Measurements from ENCODE around the gene NCOA7.
"Not testable (repeated sequence)": the region's sequence is repeated elsewhere in the genome, so short reads cannot be mapped to it uniquely, and the experiment has no call there.

Gene NCOA7

GRCh38 chr6:125804264-125804663 is 13.5 kb downstream of the NCOA7 start:
- H3K27ac ChIP-seq (ENCODE audit: low read length): no peak overlapping the region
- no peaks in the 10 kb centered on the region for H3K9me3 ChIP-seq (replicated peaks; ENCODE audit: insufficient read depth, low read length)
- H2AFZ ChIP-seq (ENCODE audit: low read length): no peak overlapping the region
- no peak overlapping the region for H3K9ac ChIP-seq (ENCODE audit: low read length)
- H3K9me2 ChIP-seq (replicated peaks; ENCODE audit: insufficient read depth, low read length): no peaks in the 10 kb centered on the region
- no peaks in the 10 kb centered on the region for H3K79me2 ChIP-seq (ENCODE audit: low read length)
- H3K36me3 ChIP-seq (replicated peaks; ENCODE audit: insufficient read depth, low read length): no peaks in the 10 kb centered on the region
- no peaks in the 10 kb centered on the region for H4K20me1 ChIP-seq (ENCODE audit: insufficient read depth, low read length)
- no peak overlapping the region for H3K4me3 ChIP-seq (ENCODE audit: low read length)
- TF ChIP-seq EZH2 (optimal IDR thresholded peaks at IDR 0.05; ENCODE audit: low read depth, low read length) (no peak), EZH2phosphoT487 (IDR thresholded peaks at IDR 0.05; ENCODE audit: low read length) (no peak), CTCF (IDR thresholded peaks at IDR 0.05; ENCODE audit: low read length) (no peak)
- no peak overlapping the region for H3K4me2 ChIP-seq (ENCODE audit: low read depth, low read length)
- DNase-seq: no peak
- H3K27me3 ChIP-seq (replicated peaks; ENCODE audit: insufficient read depth, low read length): no peaks in the 10 kb centered on the region
- H3F3A ChIP-seq (ENCODE audit: insufficient read depth, low read length): no peaks in the 10 kb centered on the region
- peaks cover 8% of the 10 kb centered on the region for H3K4me1 ChIP-seq (ENCODE audit: low read length)

GRCh38 chr6:125804866-125805425 is 14.2 kb downstream of the NCOA7 start:
- not testable (repeated sequence) for H3K4me1 ChIP-seq (ENCODE audit: low read length); H3K9me2 ChIP-seq (replicated peaks; ENCODE audit: insufficient read depth, low read length); H2AFZ ChIP-seq (ENCODE audit: low read length); H3K36me3 ChIP-seq (replicated peaks; ENCODE audit: insufficient read depth, low read length); H3K79me2 ChIP-seq (ENCODE audit: low read length); H3K4me3 ChIP-seq (ENCODE audit: low read length); H3F3A ChIP-seq (ENCODE audit: insufficient read depth, low read length); H3K4me2 ChIP-seq (ENCODE audit: low read depth, low read length); H3K27me3 ChIP-seq (replicated peaks; ENCODE audit: insufficient read depth, low read length); H4K20me1 ChIP-seq (ENCODE audit: insufficient read depth, low read length); DNase-seq; H3K27ac ChIP-seq (ENCODE audit: low read length); H3K9ac ChIP-seq (ENCODE audit: low read length); H3K9me3 ChIP-seq (replicated peaks; ENCODE audit: insufficient read depth, low read length)

GRCh38 chr6:125806813-125807212 is 16.1 kb downstream of the NCOA7 start:
- no peak overlapping the region for H2AFZ ChIP-seq (ENCODE audit: low read length)
- no peak overlapping the region for H3K4me2 ChIP-seq (ENCODE audit: low read depth, low read length)
- no peaks in the 10 kb centered on the region for H3K9me3 ChIP-seq (replicated peaks; ENCODE audit: insufficient read depth, low read length)
- TF ChIP-seq CTCF (IDR thresholded peaks at IDR 0.05; ENCODE audit: low read length) (no peak), EZH2 (optimal IDR thresholded peaks at IDR 0.05; ENCODE audit: low read depth, low read length) (no peak), EZH2phosphoT487 (IDR thresholded peaks at IDR 0.05; ENCODE audit: low read length) (no peak)
- H4K20me1 ChIP-seq (ENCODE audit: insufficient read depth, low read length): no peaks in the 10 kb centered on the region
- no peaks in the 10 kb centered on the region for H3K27me3 ChIP-seq (replicated peaks; ENCODE audit: insufficient read depth, low read length)
- DNase-seq: no peak
- H3K27ac ChIP-seq (ENCODE audit: low read length): no peak overlapping the region
- H3K4me3 ChIP-seq (ENCODE audit: low read length): no peak overlapping the region
- H3K36me3 ChIP-seq (replicated peaks; ENCODE audit: insufficient read depth, low read length): no peaks in the 10 kb centered on the region
- no peaks in the 10 kb centered on the region for H3K9me2 ChIP-seq (replicated peaks; ENCODE audit: insufficient read depth, low read length)
- H3K9ac ChIP-seq (ENCODE audit: low read length): no peak overlapping the region
- H3F3A ChIP-seq (ENCODE audit: insufficient read depth, low read length): no peaks in the 10 kb centered on the region
- H3K4me1 ChIP-seq (ENCODE audit: low read length): peaks cover 7% of the 10 kb centered on the region
- H3K79me2 ChIP-seq (ENCODE audit: low read length): no peaks in the 10 kb centered on the region

- DNase-seq: no peak
- Histone ChIP-seq H3K4me2 (ENCODE audit: low read depth, low read length) (no peak overlapping the region), H3K9ac (ENCODE audit: low read length) (no peak overlapping the region), H3K27ac (ENCODE audit: low read length) (no peak overlapping the region), H3K36me3 (replicated peaks; ENCODE audit: insufficient read depth, low read length) (no peaks in the 10 kb centered on the region), H3K27me3 (replicated peaks; ENCODE audit: insufficient read depth, low read length) (no peaks in the 10 kb centered on the region), H3K4me3 (ENCODE audit: low read length) (no peak overlapping the region), H3K79me2 (ENCODE audit: low read length) (no peaks in the 10 kb centered on the region), H4K20me1 (ENCODE audit: insufficient read depth, low read length) (no peaks in the 10 kb centered on the region), H3K9me3 (replicated peaks; ENCODE audit: insufficient read depth, low read length) (no peaks in the 10 kb centered on the region), H3K4me1 (ENCODE audit: low read length) (peaks cover 7% of the 10 kb centered on the region), H2AFZ (ENCODE audit: low read length) (no peak overlapping the region), H3F3A (ENCODE audit: insufficient read depth, low read length) (no peaks in the 10 kb centered on the region), H3K9me2 (replicated peaks; ENCODE audit: insufficient read depth, low read length) (no peaks in the 10 kb centered on the region)
- TF ChIP-seq CTCF (IDR thresholded peaks at IDR 0.05; ENCODE audit: low read length) (no peak), EZH2 (optimal IDR thresholded peaks at IDR 0.05; ENCODE audit: low read depth, low read length) (no peak), EZH2phosphoT487 (IDR thresholded peaks at IDR 0.05; ENCODE audit: low read length) (no peak)
These were observed 16.5 kb downstream of the NCOA7 start for GRCh38 chr6:125807293-125807692.

Data from MM.1S (cell line).